ENCODE measurements around the gene TXNDC12.

TXNDC12 gene

GRCh38 chr1:52059888-52060287 is 4.9 kb upstream of the TXNDC12 start:
- TF ChIP-seq EGR1 (IDR thresholded peaks at IDR 0.05) (no peak), CEBPB (IDR thresholded peaks at IDR 0.05) (no peak), CREB1 (IDR thresholded peaks at IDR 0.05; ENCODE audit: low read depth) (no peak), RAD21 (IDR thresholded peaks at IDR 0.05; ENCODE audit: low read depth) (no peak), EP300 (IDR thresholded peaks at IDR 0.05; ENCODE audit: borderline replicate concordance) (no peak), YY1 (IDR thresholded peaks at IDR 0.05; ENCODE audit: low read depth) (no peak)
- TF ChIP-seq, protein P1, sequence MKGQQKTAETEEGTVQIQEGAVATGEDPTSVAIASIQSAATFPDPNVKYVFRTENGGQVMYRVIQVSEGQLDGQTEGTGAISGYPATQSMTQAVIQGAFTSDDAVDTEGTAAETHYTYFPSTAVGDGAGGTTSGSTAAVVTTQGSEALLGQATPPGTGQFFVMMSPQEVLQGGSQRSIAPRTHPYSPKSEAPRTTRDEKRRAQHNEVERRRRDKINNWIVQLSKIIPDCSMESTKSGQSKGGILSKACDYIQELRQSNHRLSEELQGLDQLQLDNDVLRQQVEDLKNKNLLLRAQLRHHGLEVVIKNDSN (IDR thresholded peaks at IDR 0.05), result no peak
- TF ChIP-seq, protein P2, sequence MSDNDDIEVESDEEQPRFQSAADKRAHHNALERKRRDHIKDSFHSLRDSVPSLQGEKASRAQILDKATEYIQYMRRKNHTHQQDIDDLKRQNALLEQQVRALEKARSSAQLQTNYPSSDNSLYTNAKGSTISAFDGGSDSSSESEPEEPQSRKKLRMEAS (IDR thresholded peaks at IDR 0.05), result no peak
- TF ChIP-seq, protein P3, sequence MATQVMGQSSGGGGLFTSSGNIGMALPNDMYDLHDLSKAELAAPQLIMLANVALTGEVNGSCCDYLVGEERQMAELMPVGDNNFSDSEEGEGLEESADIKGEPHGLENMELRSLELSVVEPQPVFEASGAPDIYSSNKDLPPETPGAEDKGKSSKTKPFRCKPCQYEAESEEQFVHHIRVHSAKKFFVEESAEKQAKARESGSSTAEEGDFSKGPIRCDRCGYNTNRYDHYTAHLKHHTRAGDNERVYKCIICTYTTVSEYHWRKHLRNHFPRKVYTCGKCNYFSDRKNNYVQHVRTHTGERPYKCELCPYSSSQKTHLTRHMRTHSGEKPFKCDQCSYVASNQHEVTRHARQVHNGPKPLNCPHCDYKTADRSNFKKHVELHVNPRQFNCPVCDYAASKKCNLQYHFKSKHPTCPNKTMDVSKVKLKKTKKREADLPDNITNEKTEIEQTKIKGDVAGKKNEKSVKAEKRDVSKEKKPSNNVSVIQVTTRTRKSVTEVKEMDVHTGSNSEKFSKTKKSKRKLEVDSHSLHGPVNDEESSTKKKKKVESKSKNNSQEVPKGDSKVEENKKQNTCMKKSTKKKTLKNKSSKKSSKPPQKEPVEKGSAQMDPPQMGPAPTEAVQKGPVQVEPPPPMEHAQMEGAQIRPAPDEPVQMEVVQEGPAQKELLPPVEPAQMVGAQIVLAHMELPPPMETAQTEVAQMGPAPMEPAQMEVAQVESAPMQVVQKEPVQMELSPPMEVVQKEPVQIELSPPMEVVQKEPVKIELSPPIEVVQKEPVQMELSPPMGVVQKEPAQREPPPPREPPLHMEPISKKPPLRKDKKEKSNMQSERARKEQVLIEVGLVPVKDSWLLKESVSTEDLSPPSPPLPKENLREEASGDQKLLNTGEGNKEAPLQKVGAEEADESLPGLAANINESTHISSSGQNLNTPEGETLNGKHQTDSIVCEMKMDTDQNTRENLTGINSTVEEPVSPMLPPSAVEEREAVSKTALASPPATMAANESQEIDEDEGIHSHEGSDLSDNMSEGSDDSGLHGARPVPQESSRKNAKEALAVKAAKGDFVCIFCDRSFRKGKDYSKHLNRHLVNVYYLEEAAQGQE (IDR thresholded peaks at IDR 0.05; ENCODE audit: low read depth), result no peak

DNA sequence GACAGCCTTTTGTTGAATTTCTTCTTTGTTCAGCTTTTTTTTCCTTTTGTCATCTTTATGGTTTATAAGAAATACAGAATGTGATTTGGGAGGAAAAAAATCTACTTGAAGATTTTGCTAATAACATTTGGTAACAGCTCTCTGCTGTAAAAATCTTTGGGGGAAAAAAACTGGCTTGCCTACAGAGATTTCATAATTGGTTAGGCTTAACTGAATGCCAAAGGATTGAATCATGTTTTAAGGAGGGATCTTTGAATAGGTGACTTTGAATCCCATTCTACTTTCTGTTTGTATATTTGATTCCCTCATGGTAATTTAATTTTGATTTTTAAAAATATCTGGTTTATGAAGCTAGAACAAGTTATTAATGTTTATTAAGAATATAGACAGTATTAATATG is 4.3 kb upstream of the TXNDC12 start:
- TF ChIP-seq EP300 (IDR thresholded peaks at IDR 0.05; ENCODE audit: borderline replicate concordance) (no peak), ZBTB7A (IDR thresholded peaks at IDR 0.05; ENCODE audit: low read depth) (no peak), NFIC (IDR thresholded peaks at IDR 0.05) (no peak), TCF12 (IDR thresholded peaks at IDR 0.05; ENCODE audit: low read depth) (no peak), TAF1 (IDR thresholded peaks at IDR 0.05; ENCODE audit: low read depth) (no peak), YY1 (IDR thresholded peaks at IDR 0.05; ENCODE audit: low read depth) (no peak), CEBPB (IDR thresholded peaks at IDR 0.05) (no peak), RAD21 (IDR thresholded peaks at IDR 0.05; ENCODE audit: low read depth) (no peak), TEAD4 (IDR thresholded peaks at IDR 0.05) (no peak)
- TF ChIP-seq, protein P3 (IDR thresholded peaks at IDR 0.05; ENCODE audit: low read depth), result no peak
- TF ChIP-seq, protein P2 (IDR thresholded peaks at IDR 0.05), result no peak
- TF ChIP-seq, protein P1 (IDR thresholded peaks at IDR 0.05), result no peak

- TF ChIP-seq, protein P1 (IDR thresholded peaks at IDR 0.05), result no peak
- TF ChIP-seq YY1 (IDR thresholded peaks at IDR 0.05; ENCODE audit: low read depth), result no peak
- no peak for TF ChIP-seq CEBPB (IDR thresholded peaks at IDR 0.05)
Measured at GRCh38 chr1:52057876-52058415, 3.0 kb upstream of the TXNDC12 start.

DNA sequence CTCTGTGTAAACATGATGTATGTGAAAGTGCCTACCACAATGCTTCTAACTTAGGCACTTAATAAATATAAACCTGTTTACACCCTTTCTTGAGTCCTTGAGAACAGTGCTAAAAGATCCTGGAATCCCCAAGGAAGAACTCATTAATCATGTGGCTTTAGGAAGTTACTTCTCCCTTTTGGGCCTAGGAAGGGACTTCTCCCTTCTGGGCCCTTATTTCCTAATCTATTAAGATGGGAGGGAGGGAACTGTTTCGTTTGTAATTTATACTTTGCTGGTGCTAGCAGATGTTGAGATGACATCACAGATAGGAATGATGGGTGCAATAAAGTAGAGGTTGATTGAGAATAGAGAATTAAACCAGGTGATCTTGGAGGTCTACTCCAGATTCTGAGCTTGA is 2.3 kb upstream of the TXNDC12 start:
- TF ChIP-seq TEAD4 (IDR thresholded peaks at IDR 0.05) (no peak), FOXM1 (IDR thresholded peaks at IDR 0.05; ENCODE audit: borderline replicate concordance, low read depth) (no peak), TAF1 (IDR thresholded peaks at IDR 0.05; ENCODE audit: low read depth) (no peak), EGR1 (IDR thresholded peaks at IDR 0.05) (no peak)
- TF ChIP-seq, protein P3 (IDR thresholded peaks at IDR 0.05; ENCODE audit: low read depth), result no peak
- TF ChIP-seq, protein P2 (IDR thresholded peaks at IDR 0.05), result no peak
- TF ChIP-seq, protein P1 (IDR thresholded peaks at IDR 0.05), result no peak
